Tibial nerve (tissue), 4 donors: ENCODE data around the gene ABCA4.

Experiments used
- EP300 ChIP-seq, 2 donors: sonication (generic); formaldehyde crosslinking; IDR thresholded peaks; one replicate each; pipeline ENCODE4 v1.6.1; 2017; ENCODE audit warnings: antibody characterized with exemption in 2 of 2, mild to moderate bottlenecking in 1 of 2
- POLR2A ChIP-seq, 2 donors: fragments of 450-650 bp; IDR thresholded peaks; one replicate each; pipeline ENCODE4 v1.6.1; 2017; ENCODE audit warnings: antibody characterized with exemption in 2 of 2, mild to moderate bottlenecking in 2 of 2, moderate library complexity in 2 of 2
- TF ChIP-seq, protein P1 (sequence below), 5 experiments: fragments of 200-600 bp in 3 of 5; fragments of 450-650 bp in 2 of 5; sonication (generic) in 3 of 5; IDR thresholded peaks; one replicate each; pipeline ENCODE4 v1.5.1; 2016 to 2019; ENCODE audit warnings: antibody characterized with exemption in 5 of 5, mild to moderate bottlenecking in 3 of 5, moderate library complexity in 2 of 5

DNA sequence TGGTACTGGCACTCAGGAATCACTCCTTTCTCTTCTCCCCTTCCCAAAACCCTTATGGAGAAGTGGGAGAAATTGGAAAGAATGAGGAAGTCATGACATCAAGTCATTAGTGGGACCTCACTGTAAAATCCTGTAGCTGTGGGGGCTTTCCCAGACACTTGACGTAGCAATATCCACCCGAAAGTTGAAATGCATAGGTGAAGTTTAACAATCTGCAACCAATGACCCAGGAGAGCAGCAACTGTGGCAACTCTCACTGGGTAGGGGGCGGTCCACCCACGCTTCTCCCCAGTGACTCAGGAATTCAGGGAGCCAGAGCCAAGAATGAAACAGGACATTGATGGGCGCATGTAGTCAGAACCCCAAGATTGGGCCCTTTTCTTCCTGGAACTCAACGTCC is 27.0 kb downstream of the ABCA4 start:
- TF ChIP-seq, protein P1, sequence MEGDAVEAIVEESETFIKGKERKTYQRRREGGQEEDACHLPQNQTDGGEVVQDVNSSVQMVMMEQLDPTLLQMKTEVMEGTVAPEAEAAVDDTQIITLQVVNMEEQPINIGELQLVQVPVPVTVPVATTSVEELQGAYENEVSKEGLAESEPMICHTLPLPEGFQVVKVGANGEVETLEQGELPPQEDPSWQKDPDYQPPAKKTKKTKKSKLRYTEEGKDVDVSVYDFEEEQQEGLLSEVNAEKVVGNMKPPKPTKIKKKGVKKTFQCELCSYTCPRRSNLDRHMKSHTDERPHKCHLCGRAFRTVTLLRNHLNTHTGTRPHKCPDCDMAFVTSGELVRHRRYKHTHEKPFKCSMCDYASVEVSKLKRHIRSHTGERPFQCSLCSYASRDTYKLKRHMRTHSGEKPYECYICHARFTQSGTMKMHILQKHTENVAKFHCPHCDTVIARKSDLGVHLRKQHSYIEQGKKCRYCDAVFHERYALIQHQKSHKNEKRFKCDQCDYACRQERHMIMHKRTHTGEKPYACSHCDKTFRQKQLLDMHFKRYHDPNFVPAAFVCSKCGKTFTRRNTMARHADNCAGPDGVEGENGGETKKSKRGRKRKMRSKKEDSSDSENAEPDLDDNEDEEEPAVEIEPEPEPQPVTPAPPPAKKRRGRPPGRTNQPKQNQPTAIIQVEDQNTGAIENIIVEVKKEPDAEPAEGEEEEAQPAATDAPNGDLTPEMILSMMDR (IDR thresholded peaks at IDR 0.05): no peak
- TF ChIP-seq POLR2A (IDR thresholded peaks at IDR 0.05) (no peak), EP300 (IDR thresholded peaks at IDR 0.05) (no peak)
